Skin of body (tissue), 2 donors: ENCODE measurements around the gene FAM107A. TPM values are rescaled to one million over a fixed set of nuclear protein-coding genes. Genes with fewer than 3 reads are reported as not detected.
A peak's percentile ranks its signal among the peaks of the same experiment; 100 is the strongest.

ENCODE experiments used
- DNase-seq: peaks from one replicate; lab custom pipeline; 2025; lab: John Stamatoyannopoulos, UW
- total RNA-seq: library from RNA; depleted of rRNA; stranded (reverse); fragments of >200 nt; gene quantifications from one replicate; pipeline ENCODE4 v1.2.3, GENCODE V29; 2014

Gene FAM107A
- total RNA-seq, 1 donor from 2014 or later = 0.59 TPM

GRCh38 chr3:58591517-58592510 is 14.6 kb upstream of the FAM107A start:
- no peak for DNase-seq

GRCh38 chr3:58588030-58588614 is 10.9 kb upstream of the FAM107A start:
- no peak for DNase-seq

- DNase-seq = no peak
Measured at GRCh38 chr3:58586776-58587192, 9.6 kb upstream of the FAM107A start.

- DNase-seq = no peak
Measured at GRCh38 chr3:58585994-58586393, 8.8 kb upstream of the FAM107A start.

GRCh38 chr3:58585005-58585786 is 8.0 kb upstream of the FAM107A start:
- peak; percentile 40 for DNase-seq

GRCh38 chr3:58584690-58585004 is 7.5 kb upstream of the FAM107A start:
- DNase-seq = no peak

GRCh38 chr3:58581328-58582091 is 4.3 kb upstream of the FAM107A start:
- no peak for DNase-seq

- DNase-seq = peak; percentile 25
Measured at GRCh38 chr3:58580826-58581327, 3.7 kb upstream of the FAM107A start.

- DNase-seq = no peak
Measured at GRCh38 chr3:58578873-58579272, 1.7 kb upstream of the FAM107A start.

GRCh38 chr3:58576716-58577115 is 475 bp downstream of the FAM107A start:
- DNase-seq = no peak

- DNase-seq = peak; percentile 14
Measured at GRCh38 chr3:58575971-58576652, 1.1 kb downstream of the FAM107A start.

GRCh38 chr3:58574682-58575081 is 2.5 kb downstream of the FAM107A start:
- no peak for DNase-seq

- DNase-seq = no peak
Measured at GRCh38 chr3:58574106-58574505, 3.1 kb downstream of the FAM107A start.

GRCh38 chr3:58573640-58574039 is 3.6 kb downstream of the FAM107A start:
- DNase-seq = peak; percentile 62

- DNase-seq = no peak
Measured at GRCh38 chr3:58572634-58573230, 4.5 kb downstream of the FAM107A start.

- DNase-seq = no peak
Measured at GRCh38 chr3:58572013-58572633, 5.1 kb downstream of the FAM107A start.

- no peak for DNase-seq
Measured at GRCh38 chr3:58570851-58571250, 6.3 kb downstream of the FAM107A start.

- no peak for DNase-seq
Measured at GRCh38 chr3:58569287-58570001, 7.7 kb downstream of the FAM107A start.
